HTERT RPE-1 (cell line): ENCODE measurements around the gene PCMT1.
"Not testable (repeated sequence)": the region's sequence is repeated elsewhere in the genome, so short reads cannot be mapped to it uniquely, and the experiment has no call there.

Source experiments
- in situ Hi-C: fragments of 300-500 bp; cut with MboI; formaldehyde crosslinking; loops from 4 replicates; pipeline ENCODE4 v1.14.3; 2020; ENCODE audit warnings: low sequenced_read_pairs

Gene PCMT1

GRCh38 chr6:149852881-149853280 is 103.3 kb downstream of the PCMT1 start:
- in situ Hi-C loops, result no loop called here

GRCh38 chr6:149854017-149854416 is 104.5 kb downstream of the PCMT1 start:
- in situ Hi-C loops, result not testable (repeated sequence)

- in situ Hi-C loops, result no loop called here
These were observed 105.0 kb downstream of the PCMT1 start for GRCh38 chr6:149854532-149854931.

- in situ Hi-C loops, result no loop called here
These were observed 105.6 kb downstream of the PCMT1 start for GRCh38 chr6:149855040-149855654.

GRCh38 chr6:149855741-149856140 is 106.2 kb downstream of the PCMT1 start:
- in situ Hi-C loops, result no loop called here

GRCh38 chr6:149856256-149856994 is 106.9 kb downstream of the PCMT1 start:
- in situ Hi-C loops, result no loop called here

GRCh38 chr6:149857541-149857940 is 108.0 kb downstream of the PCMT1 start:
- in situ Hi-C loops, result no loop called here

- in situ Hi-C loops, result no loop called here
These were observed 109.8 kb downstream of the PCMT1 start for GRCh38 chr6:149859368-149859767.

GRCh38 chr6:149859938-149860337 is 110.4 kb downstream of the PCMT1 start:
- in situ Hi-C loops, result no loop called here

DNA sequence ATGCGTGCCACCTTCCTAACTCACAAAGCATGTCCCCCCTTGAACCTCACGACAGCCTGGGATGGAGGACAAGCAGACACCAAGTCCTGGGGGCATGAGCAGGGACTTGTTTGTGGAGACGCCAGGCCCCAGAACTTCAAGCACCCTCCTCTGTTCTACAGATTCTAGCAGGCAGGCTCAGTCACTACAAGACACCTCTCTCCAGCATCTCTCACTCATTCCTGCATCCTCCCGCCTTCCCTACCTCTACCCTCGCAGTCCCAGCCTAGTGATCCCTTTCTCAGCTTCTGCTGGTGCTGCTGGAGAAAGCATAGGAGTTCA is 110.9 kb downstream of the PCMT1 start:
- in situ Hi-C loops, result no loop called here
